HEK293T (cell line): ENCODE results near the gene TM9SF3.
"Not testable (repeated sequence)": the region's sequence is repeated elsewhere in the genome, so short reads cannot be mapped to it uniquely, and the experiment has no call there.

ENCODE experiments used
- CTCF ChIA-PET: fragments of 350-600 bp; formaldehyde crosslinking; extraction: SDS; loops from one replicate; lab custom pipeline; 2021; ENCODE audit warnings: antibody characterized with exemption, inconsistent platforms; lab: Yijun Ruan, JAX
- POLR2A ChIA-PET: fragments of 350-600 bp; formaldehyde crosslinking; extraction: SDS; loops from one replicate; lab custom pipeline; 2020; ENCODE audit warnings: antibody characterized with exemption, inconsistent platforms; lab: Yijun Ruan, JAX
- DNase-seq: peaks from one replicate; pipeline ENCODE4 v3.0.0; 2012; ENCODE audit warnings: mixed read lengths; ENCODE audit errors: extremely low spot score
- ARNT ChIP-seq: fragments of 450-650 bp; IDR thresholded peaks from 2 replicates; pipeline ENCODE4 v1.6.1; 2017; ENCODE audit warnings: mild to moderate bottlenecking
- BHLHE40 ChIP-seq: fragments of 450-650 bp; IDR thresholded peaks from 2 replicates; pipeline ENCODE4 v1.6.1; 2016; ENCODE audit warnings: mild to moderate bottlenecking, moderate library complexity, borderline replicate concordance
- CTBP1 ChIP-seq: fragments of 450-650 bp; IDR thresholded peaks from 2 replicates; pipeline ENCODE4 v1.6.1; 2016; ENCODE audit warnings: borderline replicate concordance
- ELF4 ChIP-seq: fragments of 450-650 bp; IDR thresholded peaks from 2 replicates; pipeline ENCODE4 v1.6.1; 2017; ENCODE audit warnings: antibody characterized with exemption
- FOXA1 ChIP-seq: fragments of 450-650 bp; IDR thresholded peaks from 2 replicates; pipeline ENCODE4 v1.6.1; 2016; ENCODE audit warnings: mild to moderate bottlenecking
- FOXK2 ChIP-seq: fragments of 450-650 bp; IDR thresholded peaks from 2 replicates; pipeline ENCODE4 v1.6.1; 2016; ENCODE audit warnings: mild to moderate bottlenecking
- FOXM1 ChIP-seq: fragments of 450-650 bp; IDR thresholded peaks from 2 replicates; pipeline ENCODE4 v1.6.1; 2017; ENCODE audit warnings: mild to moderate bottlenecking, borderline replicate concordance
- HDGF ChIP-seq: fragments of 450-650 bp; IDR thresholded peaks from 2 replicates; pipeline ENCODE4 v1.6.1; 2017; ENCODE audit warnings: antibody characterized with exemption, borderline replicate concordance
- L3MBTL2 ChIP-seq: fragments of 450-650 bp; conservative IDR thresholded peaks from 2 replicates; pipeline ENCODE4 v1.6.1; 2016; ENCODE audit warnings: mild to moderate bottlenecking
- LEF1 ChIP-seq: fragments of 450-650 bp; IDR thresholded peaks from 2 replicates; pipeline ENCODE4 v1.6.1; 2017; ENCODE audit warnings: mild to moderate bottlenecking, borderline replicate concordance
- NFRKB ChIP-seq: fragments of 450-650 bp; IDR thresholded peaks from 2 replicates; pipeline ENCODE4 v1.6.1; 2016; ENCODE audit warnings: mild to moderate bottlenecking, moderate library complexity
- PKNOX1 ChIP-seq: fragments of 450-650 bp; IDR thresholded peaks from 2 replicates; pipeline ENCODE4 v1.6.1; 2016
- SP1 ChIP-seq: fragments of 450-650 bp; IDR thresholded peaks from 2 replicates; pipeline ENCODE4 v1.6.1; 2017
- SUZ12 ChIP-seq: fragments of 450-650 bp; IDR thresholded peaks from 2 replicates; pipeline ENCODE4 v1.6.1; 2016; ENCODE audit warnings: mild to moderate bottlenecking
- TARDBP ChIP-seq: fragments of 450-650 bp; IDR thresholded peaks from 2 replicates; pipeline ENCODE4 v1.6.1; 2016
- ZNF384 ChIP-seq: fragments of 450-650 bp; IDR thresholded peaks from 2 replicates; pipeline ENCODE4 v1.6.1; 2016

TM9SF3 gene

GRCh38 chr10:96560489-96560888 lies 26.3 kb downstream of the TM9SF3 start:
- ChIA-PET POLR2A (no interaction called here), CTCF (no interaction called here)
- DNase-seq = no peak
- no peak for TF ChIP-seq PKNOX1
- no peak for TF ChIP-seq FOXA1
- TF ChIP-seq HDGF = no peak
- no peak for TF ChIP-seq CTBP1
- no peak for TF ChIP-seq ELF4
- TF ChIP-seq SP1 = no peak

DNA sequence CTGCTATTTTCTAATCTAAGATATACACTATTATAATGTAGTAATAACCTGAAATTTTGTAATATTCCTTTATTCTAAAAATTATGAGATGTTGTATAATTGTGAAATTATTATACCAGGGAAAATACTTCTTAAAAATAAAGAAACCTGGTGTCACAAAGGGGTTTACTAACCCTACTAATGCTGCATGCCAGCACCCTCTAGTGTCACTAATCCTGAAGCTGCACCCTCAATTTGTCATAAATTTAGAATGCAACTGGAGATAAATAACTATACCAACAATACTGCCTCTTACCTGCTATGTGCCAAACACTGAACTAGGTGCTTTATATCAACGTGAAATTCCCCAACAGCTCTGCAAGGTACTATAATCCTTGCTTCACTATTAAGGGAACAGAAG lies 30.8 kb downstream of the TM9SF3 start:
- ChIA-PET CTCF (interaction anchor here (0.9 to 1.0 kb wide), 2 partner anchors 11 to 18 kb away, joined by 3 read pairs; no protein-coding TSS in a partner anchor), POLR2A (no interaction called here)
- TF ChIP-seq NFRKB (no peak), LEF1 (no peak), L3MBTL2 (no peak)
- DNase-seq = peak; percentile 13

DNA sequence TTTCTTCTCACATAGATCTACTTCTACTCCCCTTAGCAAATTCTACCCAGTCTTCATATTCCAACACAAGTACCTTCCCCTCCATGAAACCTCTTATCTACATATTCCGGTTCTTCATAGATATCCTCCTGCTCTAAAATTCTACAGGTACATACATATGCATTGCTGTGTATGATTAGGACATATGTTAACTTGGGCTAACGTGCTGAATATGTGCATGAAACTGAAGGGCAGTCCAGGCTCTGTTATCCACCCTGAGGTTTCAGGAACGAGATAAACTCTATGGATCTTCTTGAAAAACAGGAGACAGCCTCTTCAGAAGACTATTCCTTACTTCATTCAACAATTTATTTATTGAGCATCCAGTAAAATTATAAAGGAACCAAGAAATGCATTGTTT lies 31.5 kb downstream of the TM9SF3 start:
- no peak for DNase-seq
- CTCF ChIA-PET = no interaction called here
- POLR2A ChIA-PET = no interaction called here
- TF ChIP-seq FOXK2 (no peak), HDGF (no peak), FOXA1 (no peak), L3MBTL2 (no peak), TARDBP (no peak), ELF4 (no peak), BHLHE40 (no peak), NFRKB (no peak), PKNOX1 (no peak), ARNT (no peak), LEF1 (no peak), ZNF384 (no peak), FOXM1 (no peak), CTBP1 (no peak), SUZ12 (no peak)

- TF ChIP-seq BHLHE40 (no peak), FOXA1 (no peak), FOXK2 (no peak), SP1 (no peak), HDGF (no peak), ARNT (no peak), FOXM1 (no peak), ELF4 (no peak), TARDBP (no peak), L3MBTL2 (no peak), CTBP1 (no peak), LEF1 (no peak), SUZ12 (no peak), ZNF384 (no peak)
- no peak for DNase-seq
- ChIA-PET POLR2A (no interaction called here), CTCF (no interaction called here)
These were observed 38.2 kb downstream of the TM9SF3 start for GRCh38 chr10:96548589-96548988.

GRCh38 chr10:96545558-96545957 lies 41.3 kb downstream of the TM9SF3 start:
- DNase-seq, POLR2A ChIA-PET: not testable (repeated sequence)
- CTCF ChIA-PET = interaction anchor here (0.7 to 0.9 kb wide), 2 partner anchors 43 to 173 kb away, joined by 3 to 4 read pairs; no protein-coding TSS in a partner anchor

GRCh38 chr10:96541921-96542320 lies 44.9 kb downstream of the TM9SF3 start:
- no peak for TF ChIP-seq SUZ12
- TF ChIP-seq FOXK2 = no peak
- TF ChIP-seq L3MBTL2 = no peak
- TF ChIP-seq FOXA1 = no peak
- no peak for TF ChIP-seq CTBP1
- no peak for TF ChIP-seq FOXM1
- TF ChIP-seq ELF4 = no peak
- no peak for TF ChIP-seq HDGF
- no peak for TF ChIP-seq ZNF384
- ChIA-PET CTCF (no interaction called here), POLR2A (no interaction called here)
- DNase-seq = no peak

GRCh38 chr10:96540240-96540639 lies 46.6 kb downstream of the TM9SF3 start:
- POLR2A ChIA-PET = no interaction called here
- TF ChIP-seq FOXA1 (no peak), SUZ12 (no peak), ELF4 (no peak), FOXM1 (no peak), SP1 (no peak), PKNOX1 (no peak), TARDBP (no peak), FOXK2 (no peak), ARNT (no peak), LEF1 (no peak), HDGF (no peak), CTBP1 (no peak), ZNF384 (no peak)
- no peak for DNase-seq

More at GRCh38 chr10:96540240-96540639, 46.6 kb downstream of the TM9SF3 start:
- CTCF ChIA-PET = no interaction called here
